ENCODE measurements around the gene DOCK3. TPM values are rescaled to one million over a fixed set of nuclear protein-coding genes. Genes with fewer than 3 reads are reported as not detected.
A peak's percentile ranks its signal among the peaks of the same experiment; 100 is the strongest.

The DOCK3 gene
- total RNA-seq, 1 experiment from 2014 or later: 0.14 TPM

DNA sequence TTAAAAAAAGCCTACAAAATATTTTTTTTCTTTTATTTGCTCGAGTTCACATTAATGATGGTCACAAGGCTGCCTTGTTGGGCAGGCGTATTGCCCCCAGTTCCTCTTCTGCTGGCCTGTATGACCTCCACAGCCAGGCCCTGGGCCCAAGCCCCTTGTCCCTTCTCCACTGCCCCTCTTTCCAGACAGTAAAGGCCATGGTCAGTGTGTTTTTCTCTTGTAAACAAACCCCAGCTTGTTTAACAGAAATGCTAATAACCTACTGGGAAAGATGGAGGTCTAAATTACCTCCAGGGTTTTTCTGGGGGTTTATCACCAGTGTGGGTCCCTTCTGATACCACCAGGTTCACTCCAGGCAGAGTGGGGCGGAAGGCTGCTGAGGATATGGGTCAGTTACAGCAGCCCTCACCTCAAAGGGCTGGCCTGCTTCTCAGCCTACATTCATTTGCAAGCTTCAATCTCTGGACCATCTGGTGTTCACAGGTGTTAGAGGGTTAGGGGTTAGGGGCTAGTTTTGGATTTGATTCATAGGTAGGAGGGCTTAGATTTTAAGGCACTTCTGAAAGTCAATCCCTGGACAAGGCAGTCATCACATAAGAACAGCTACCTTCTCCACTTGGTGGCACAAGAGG is 708.3 kb downstream of the DOCK3 start:
- H3K4me3 Mint-ChIP-seq (ENCODE audit: unreplicated experiment): peak overlapping the region; percentile 90
- no peaks in the 10 kb centered on the region for H3K27me3 Mint-ChIP-seq (ENCODE audit: insufficient read depth, unreplicated experiment)
- intact Hi-C loops (cut with micrococcal nuclease): no loop called here
- ChIA-PET POLR2A (no interaction called here), CTCF (interaction anchor here (0.6 to 3.7 kb wide), 7 partner anchors 11 to 898 kb away, joined by 3 to 29 read pairs (median 4); no protein-coding TSS in a partner anchor)
- TF ChIP-seq, protein P1, sequence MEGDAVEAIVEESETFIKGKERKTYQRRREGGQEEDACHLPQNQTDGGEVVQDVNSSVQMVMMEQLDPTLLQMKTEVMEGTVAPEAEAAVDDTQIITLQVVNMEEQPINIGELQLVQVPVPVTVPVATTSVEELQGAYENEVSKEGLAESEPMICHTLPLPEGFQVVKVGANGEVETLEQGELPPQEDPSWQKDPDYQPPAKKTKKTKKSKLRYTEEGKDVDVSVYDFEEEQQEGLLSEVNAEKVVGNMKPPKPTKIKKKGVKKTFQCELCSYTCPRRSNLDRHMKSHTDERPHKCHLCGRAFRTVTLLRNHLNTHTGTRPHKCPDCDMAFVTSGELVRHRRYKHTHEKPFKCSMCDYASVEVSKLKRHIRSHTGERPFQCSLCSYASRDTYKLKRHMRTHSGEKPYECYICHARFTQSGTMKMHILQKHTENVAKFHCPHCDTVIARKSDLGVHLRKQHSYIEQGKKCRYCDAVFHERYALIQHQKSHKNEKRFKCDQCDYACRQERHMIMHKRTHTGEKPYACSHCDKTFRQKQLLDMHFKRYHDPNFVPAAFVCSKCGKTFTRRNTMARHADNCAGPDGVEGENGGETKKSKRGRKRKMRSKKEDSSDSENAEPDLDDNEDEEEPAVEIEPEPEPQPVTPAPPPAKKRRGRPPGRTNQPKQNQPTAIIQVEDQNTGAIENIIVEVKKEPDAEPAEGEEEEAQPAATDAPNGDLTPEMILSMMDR (IDR thresholded peaks at IDR 0.05; ENCODE audit: unreplicated experiment): no peak
- H3K27ac Mint-ChIP-seq (ENCODE audit: low read depth, unreplicated experiment): no peak overlapping the region
- no peaks in the 10 kb centered on the region for H3K9me3 Mint-ChIP-seq (ENCODE audit: unreplicated experiment)
- no peak for DNase-seq (ENCODE audit: unreplicated experiment)
- no TSS peak for BruUV-seq (replicated peaks)
- H3K4me1 Mint-ChIP-seq (ENCODE audit: insufficient read depth, unreplicated experiment): peaks cover 20% of the 10 kb centered on the region
- H3K36me3 Mint-ChIP-seq (ENCODE audit: insufficient read depth, unreplicated experiment): no peaks in the 10 kb centered on the region

DNA sequence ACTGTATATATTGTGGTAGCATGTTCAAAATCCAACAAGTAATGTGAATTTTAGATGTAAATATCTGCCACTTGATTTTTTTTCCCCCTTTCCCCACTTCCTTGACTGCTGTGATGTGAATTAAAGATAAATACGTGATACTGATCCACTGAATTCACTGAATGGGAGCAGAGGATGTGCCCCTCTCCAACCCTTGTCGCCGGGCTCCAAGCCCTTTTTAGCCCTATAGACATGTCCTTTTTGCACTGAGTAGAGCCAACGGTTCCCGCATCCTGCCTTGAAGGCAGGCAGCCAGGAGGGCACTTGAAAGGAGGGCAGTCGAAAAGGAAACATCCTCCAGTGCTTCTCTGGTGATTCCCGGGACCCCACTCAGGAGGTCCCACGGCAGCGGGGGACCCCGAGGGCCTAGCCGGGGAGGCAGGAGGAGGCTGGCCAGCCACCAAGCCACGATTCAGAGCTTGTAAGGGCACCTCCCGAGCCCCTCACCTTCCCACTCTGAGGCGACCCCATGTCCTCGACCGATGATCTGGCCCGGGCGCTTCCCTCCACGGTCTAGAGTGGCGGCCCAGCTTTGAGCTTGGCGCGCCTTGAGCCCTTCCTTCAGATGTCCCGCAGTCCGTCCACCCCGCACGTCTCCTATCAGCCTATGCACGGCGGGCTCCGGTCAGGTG is 709.5 kb downstream of the DOCK3 start:
- intact Hi-C loops (cut with micrococcal nuclease): loop anchor here (2.0 kb wide), 1 partner anchor 767 kb away; the partner anchor contains the start of gene MAPKAPK3
- Mint-ChIP-seq H3K9me3 (ENCODE audit: unreplicated experiment) (no peaks in the 10 kb centered on the region), H3K4me1 (ENCODE audit: insufficient read depth, unreplicated experiment) (peaks cover 22% of the 10 kb centered on the region), H3K36me3 (ENCODE audit: insufficient read depth, unreplicated experiment) (peaks cover 9% of the 10 kb centered on the region), H3K4me3 (ENCODE audit: unreplicated experiment) (peak overlapping the region; percentile 90), H3K27me3 (ENCODE audit: insufficient read depth, unreplicated experiment) (no peaks in the 10 kb centered on the region), H3K27ac (ENCODE audit: low read depth, unreplicated experiment) (peak overlapping the region; percentile 98)
- DNase-seq (ENCODE audit: unreplicated experiment): no peak
- TF ChIP-seq, protein P1 (IDR thresholded peaks at IDR 0.05; ENCODE audit: unreplicated experiment): no peak
- BruUV-seq (replicated peaks): TSS peak; percentile 76
- CTCF ChIA-PET: interaction anchor here (0.6 to 3.7 kb wide), 4 partner anchors 12 to 1084 kb away, joined by 3 to 29 read pairs (median 5); no protein-coding TSS in a partner anchor
- POLR2A ChIA-PET: interaction anchor here (0.6 to 3.1 kb wide), 7 partner anchors 22 to 815 kb away, joined by 3 to 28 read pairs (median 9); partner anchors contain the start of genes DCAF1, HEMK1 and MAPKAPK3

DNA sequence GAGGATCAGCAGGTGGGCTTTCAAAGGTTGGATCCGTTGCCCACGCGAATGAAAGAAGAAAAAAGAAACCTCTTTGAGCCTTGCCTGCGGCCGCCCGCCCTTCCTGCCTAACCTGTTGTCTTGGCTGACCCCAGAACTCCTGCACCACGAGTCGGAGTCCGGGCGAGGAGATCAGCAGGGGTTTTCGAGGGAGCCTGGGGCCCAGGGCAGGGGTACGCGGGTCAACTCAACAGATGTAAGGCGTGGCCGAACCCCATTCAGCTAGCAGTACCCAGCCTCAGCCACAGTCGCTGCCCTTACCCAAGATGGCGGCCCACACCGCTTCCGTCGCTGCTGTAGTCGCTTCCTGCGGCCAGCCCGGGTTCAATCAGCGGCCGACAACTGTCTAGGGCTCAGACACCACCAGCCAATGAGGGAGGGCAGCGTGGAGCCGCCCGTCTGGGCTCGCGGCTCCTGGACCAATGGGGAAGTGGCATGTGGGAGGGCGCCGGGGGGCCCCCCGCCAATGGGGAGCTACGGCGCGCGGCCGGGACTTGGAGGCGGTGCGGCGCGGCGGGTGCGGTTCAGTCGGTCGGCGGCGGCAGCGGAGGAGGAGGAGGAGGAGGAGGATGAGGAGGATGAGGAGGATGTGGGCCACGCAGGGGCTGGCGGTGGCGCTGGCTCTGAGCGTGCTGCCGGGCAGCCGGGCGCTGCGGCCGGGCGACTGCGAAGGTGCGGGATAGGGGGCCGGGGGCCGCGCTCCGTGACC is 710.2 kb downstream of the DOCK3 start, which contains the start of gene MANF:
Gene MANF, plus strand, starts transcription at position 566 of the 748 bp plus-strand sequence. Its CDS starts 52 bp downstream, at position 618.
- peak within 1 kb of the TSS; percentile 98 for H3K27ac Mint-ChIP-seq (ENCODE audit: low read depth, unreplicated experiment)
- H3K36me3 Mint-ChIP-seq (ENCODE audit: insufficient read depth, unreplicated experiment): peaks cover 14% of the 10 kb centered on the region
- H3K27me3 Mint-ChIP-seq (ENCODE audit: insufficient read depth, unreplicated experiment): no peaks in the 10 kb centered on the region
- intact Hi-C loops (cut with micrococcal nuclease): loop anchor here (2.0 to 5.0 kb wide), 2 partner anchors 287 to 768 kb away; partner anchors contain the start of genes MAPKAPK3 and TEX264
- ChIA-PET CTCF (interaction anchor here (0.5 to 3.7 kb wide), 8 partner anchors 13 to 832 kb away, joined by 3 to 29 read pairs (median 4); no protein-coding TSS in a partner anchor), POLR2A (interaction anchor here (0.6 to 3.1 kb wide), 20 partner anchors 12 to 817 kb away, joined by 3 to 28 read pairs (median 4); partner anchors contain the start of genes ACY1, C3orf18, CISH and DCAF1)
- H3K9me3 Mint-ChIP-seq (ENCODE audit: unreplicated experiment): no peaks in the 10 kb centered on the region
- TF ChIP-seq, protein P1 (IDR thresholded peaks at IDR 0.05; ENCODE audit: unreplicated experiment): no peak
- BruUV-seq (replicated peaks): no TSS peak
- H3K4me3 Mint-ChIP-seq (ENCODE audit: unreplicated experiment): peak within 1 kb of the TSS; percentile 90
- H3K4me1 Mint-ChIP-seq (ENCODE audit: insufficient read depth, unreplicated experiment): peaks cover 26% of the 10 kb centered on the region
- peak; percentile 98 for DNase-seq (ENCODE audit: unreplicated experiment)
